Mesenchymal stem cell (in vitro differentiated cells and primary cell): ENCODE results near the gene DLK2. TPM values are rescaled to one million over a fixed set of nuclear protein-coding genes. Genes with fewer than 3 reads are reported as not detected.

Experiments
- small RNA-seq: library from polyadenylated mRNA; stranded (forward); fragments of <200 nt; extraction: miRNeasy Mini kit (QIAGEN cat#:217004); gene quantifications from one replicate; pipeline ENCODE3, GENCODE V24; 2013; ENCODE audit warnings: low read depth

DLK2 gene

Small RNA genes within 50 kb of the gene (small RNA-seq; reads per million reads assigned to genes)
- gene MIR6780B (not detected), gene RNU6-1113P (not detected)
